Measurements from ENCODE around the gene VPS8.
"Not testable (repeated sequence)": the region's sequence is repeated elsewhere in the genome, so short reads cannot be mapped to it uniquely, and the experiment has no call there.

DNA sequence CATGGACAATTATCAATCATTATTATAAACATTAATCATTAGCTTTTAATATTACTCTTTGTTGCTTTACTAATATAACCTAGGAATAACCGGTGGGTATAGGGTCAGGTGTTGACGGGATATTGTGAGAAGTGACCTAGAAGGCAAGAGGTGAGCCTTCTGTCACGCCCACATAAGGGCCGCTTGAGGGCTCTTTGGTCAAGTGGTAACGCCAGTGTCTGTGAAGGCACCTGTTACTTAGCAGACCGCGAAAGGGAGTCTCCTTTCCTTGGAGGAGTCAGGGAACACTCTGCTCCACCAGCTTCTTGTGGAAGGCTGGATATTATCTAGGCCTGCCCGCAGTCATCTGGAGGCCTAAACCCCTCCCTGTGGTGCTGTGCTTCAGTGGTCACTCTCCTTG, 142.9 kb downstream of the VPS8 start:
- TF ChIP-seq CEBPB (tag; IDR thresholded peaks at IDR 0.05); FOSL1 (tag; conservative IDR thresholded peaks at IDR 0.05); MYC (IDR thresholded peaks at IDR 0.05; ENCODE audit: low read depth, low read length); MYC (CRISPR knock-in tag; IDR thresholded peaks at IDR 0.05; ENCODE audit: borderline replicate concordance, low read depth); FOXK1 (CRISPR knock-in tag; IDR thresholded peaks at IDR 0.05; ENCODE audit: borderline replicate concordance); CHD2 (IDR thresholded peaks at IDR 0.05; ENCODE audit: low read depth, low read length); FOXM1 (IDR thresholded peaks at IDR 0.05; ENCODE audit: low read depth); FOXM1 (CRISPR knock-in tag; IDR thresholded peaks at IDR 0.05; ENCODE audit: low read depth): not testable (repeated sequence)
- TF ChIP-seq, protein P1, sequence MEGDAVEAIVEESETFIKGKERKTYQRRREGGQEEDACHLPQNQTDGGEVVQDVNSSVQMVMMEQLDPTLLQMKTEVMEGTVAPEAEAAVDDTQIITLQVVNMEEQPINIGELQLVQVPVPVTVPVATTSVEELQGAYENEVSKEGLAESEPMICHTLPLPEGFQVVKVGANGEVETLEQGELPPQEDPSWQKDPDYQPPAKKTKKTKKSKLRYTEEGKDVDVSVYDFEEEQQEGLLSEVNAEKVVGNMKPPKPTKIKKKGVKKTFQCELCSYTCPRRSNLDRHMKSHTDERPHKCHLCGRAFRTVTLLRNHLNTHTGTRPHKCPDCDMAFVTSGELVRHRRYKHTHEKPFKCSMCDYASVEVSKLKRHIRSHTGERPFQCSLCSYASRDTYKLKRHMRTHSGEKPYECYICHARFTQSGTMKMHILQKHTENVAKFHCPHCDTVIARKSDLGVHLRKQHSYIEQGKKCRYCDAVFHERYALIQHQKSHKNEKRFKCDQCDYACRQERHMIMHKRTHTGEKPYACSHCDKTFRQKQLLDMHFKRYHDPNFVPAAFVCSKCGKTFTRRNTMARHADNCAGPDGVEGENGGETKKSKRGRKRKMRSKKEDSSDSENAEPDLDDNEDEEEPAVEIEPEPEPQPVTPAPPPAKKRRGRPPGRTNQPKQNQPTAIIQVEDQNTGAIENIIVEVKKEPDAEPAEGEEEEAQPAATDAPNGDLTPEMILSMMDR (IDR thresholded peaks at IDR 0.05 in 2 of 3, conservative IDR thresholded peaks at IDR 0.05 in 1 of 3; ENCODE audit: insufficient read depth in 2 of 3, low read depth in 1 of 3, low read length in 3 of 3) = not testable (repeated sequence)

All from K562 (cell line).